SU-DHL-6 (cell line): ENCODE results near the gene KCNQ1OT1.

ENCODE experiments used
- H2AFZ ChIP-seq: fragments of 200-600 bp; sonication (generic); 2 replicates; pipeline ENCODE4 v1.6.1; 2014; ENCODE audit warnings: low read depth, mild to moderate bottlenecking, moderate library complexity, mixed read lengths, antibody characterized with exemption, low read length; ENCODE audit not compliant: severe bottlenecking
- H3F3A ChIP-seq: fragments of 200-600 bp; shearing (Covaris generic); 2 replicates; pipeline ENCODE4 v1.6.0; 2016; ENCODE audit warnings: antibody characterized with exemption, mild to moderate bottlenecking; ENCODE audit not compliant: insufficient read depth
- H3K27ac ChIP-seq: fragments of 200-600 bp; sonication (generic); 2 replicates; pipeline ENCODE4 v1.5.1; 2016; ENCODE audit warnings: low read depth, mild to moderate bottlenecking, low read length, moderate library complexity, mixed read lengths
- H3K27me3 ChIP-seq: fragments of 200-600 bp; sonication (generic), shearing (Covaris generic); 2 replicates; pipeline ENCODE4 v1.6.0; 2014; ENCODE audit warnings: mild to moderate bottlenecking, low read length
- H3K36me3 ChIP-seq: fragments of 200-600 bp; sonication (generic); 2 replicates; pipeline ENCODE4 v1.6.1; 2014; ENCODE audit warnings: mild to moderate bottlenecking, low read length, mixed read lengths
- H3K4me2 ChIP-seq: fragments of 300-600, 200-600 bp; shearing (Covaris generic), sonication (generic); 2 replicates; pipeline ENCODE4 v1.6.0; 2014; ENCODE audit warnings: low read length, low read depth, mild to moderate bottlenecking; ENCODE audit not compliant: poor library complexity, severe bottlenecking
- H3K4me3 ChIP-seq: fragments of 200-600 bp; sonication (generic); 2 replicates; pipeline ENCODE4 v1.5.1; 2014; ENCODE audit warnings: antibody characterized with exemption, low read length, mild to moderate bottlenecking, mixed read lengths; ENCODE audit not compliant: insufficient read depth, poor library complexity, severe bottlenecking
- H3K79me2 ChIP-seq: fragments of 200-600 bp; sonication (generic); 2 replicates; pipeline ENCODE4 v1.6.1; 2014; ENCODE audit warnings: mild to moderate bottlenecking, low read length, moderate library complexity; ENCODE audit not compliant: insufficient read depth
- H3K9ac ChIP-seq: fragments of 200-600 bp; sonication (generic); 2 replicates; pipeline ENCODE4 v1.7.0; 2014; ENCODE audit warnings: mild to moderate bottlenecking, low read length
- H3K9me2 ChIP-seq: fragments of 200-600 bp; sonication (generic); replicated peaks from 2 replicates; pipeline ENCODE4 v1.6.1; 2014; ENCODE audit warnings: low read length; ENCODE audit not compliant: insufficient read depth
- H3K9me3 ChIP-seq: fragments of 200-600 bp; sonication (generic); 2 replicates; pipeline ENCODE4 v1.6.1; 2014; ENCODE audit warnings: low read length, mixed read lengths; ENCODE audit not compliant: insufficient read depth
- H4K20me1 ChIP-seq: fragments of 200-600 bp; sonication (generic); 2 replicates; pipeline ENCODE4 v1.6.1; 2014; ENCODE audit warnings: low read depth, mild to moderate bottlenecking, antibody characterized with exemption, low read length, moderate library complexity, mixed read lengths
- EZH2phosphoT487 ChIP-seq: fragments of 200-600 bp; sonication (generic), shearing (Covaris generic); conservative IDR thresholded peaks from 2 replicates; pipeline ENCODE4 v1.6.1; 2018; ENCODE audit warnings: mild to moderate bottlenecking, antibody characterized with exemption, low read length, moderate library complexity, mixed read lengths
- TF ChIP-seq, protein P1 (sequence below): fragments of 200-600 bp; sonication (generic); IDR thresholded peaks from one replicate; pipeline ENCODE4 v1.5.1; 2017; ENCODE audit warnings: antibody characterized with exemption, mild to moderate bottlenecking, low read length, moderate library complexity; ENCODE audit not compliant: insufficient read depth, poor library complexity, severe bottlenecking

KCNQ1OT1 gene

DNA sequence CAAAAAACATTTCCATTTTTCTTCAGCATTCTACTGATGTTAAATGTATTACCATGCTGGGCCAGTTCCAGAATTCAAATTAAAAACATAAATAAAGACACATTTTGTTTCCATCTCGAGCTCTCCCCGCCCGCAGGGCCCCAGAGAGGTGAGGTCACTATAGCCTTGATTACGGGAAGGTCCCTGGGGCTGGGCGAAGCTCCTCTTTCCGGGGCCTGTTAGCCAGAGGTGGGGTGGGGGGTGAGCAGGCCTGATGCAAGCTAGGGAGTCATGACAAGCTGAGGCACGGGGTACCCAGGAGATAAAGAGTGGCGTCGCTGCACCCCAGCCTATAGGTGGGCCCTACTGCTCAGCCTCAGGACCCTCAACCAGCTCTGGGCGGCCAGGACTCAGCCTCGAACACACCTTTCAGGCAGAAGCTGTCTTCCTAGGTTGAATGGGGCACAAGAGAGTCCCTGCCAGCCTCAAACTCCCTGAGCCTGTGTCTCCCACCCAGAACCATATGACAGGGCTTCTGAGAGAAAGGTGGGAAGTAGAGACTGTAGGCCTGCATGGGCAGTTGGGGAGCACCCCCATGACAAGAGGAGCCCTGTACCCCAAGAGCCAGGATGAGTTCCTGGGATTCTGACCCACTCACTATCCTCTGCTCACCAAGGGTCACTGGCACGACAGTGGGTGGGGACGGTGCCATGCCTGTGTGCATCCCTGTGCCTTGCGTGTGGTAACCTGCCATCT is 34.8 kb downstream of the KCNQ1OT1 start:
- no peak for TF ChIP-seq EZH2phosphoT487
- TF ChIP-seq, protein P1, sequence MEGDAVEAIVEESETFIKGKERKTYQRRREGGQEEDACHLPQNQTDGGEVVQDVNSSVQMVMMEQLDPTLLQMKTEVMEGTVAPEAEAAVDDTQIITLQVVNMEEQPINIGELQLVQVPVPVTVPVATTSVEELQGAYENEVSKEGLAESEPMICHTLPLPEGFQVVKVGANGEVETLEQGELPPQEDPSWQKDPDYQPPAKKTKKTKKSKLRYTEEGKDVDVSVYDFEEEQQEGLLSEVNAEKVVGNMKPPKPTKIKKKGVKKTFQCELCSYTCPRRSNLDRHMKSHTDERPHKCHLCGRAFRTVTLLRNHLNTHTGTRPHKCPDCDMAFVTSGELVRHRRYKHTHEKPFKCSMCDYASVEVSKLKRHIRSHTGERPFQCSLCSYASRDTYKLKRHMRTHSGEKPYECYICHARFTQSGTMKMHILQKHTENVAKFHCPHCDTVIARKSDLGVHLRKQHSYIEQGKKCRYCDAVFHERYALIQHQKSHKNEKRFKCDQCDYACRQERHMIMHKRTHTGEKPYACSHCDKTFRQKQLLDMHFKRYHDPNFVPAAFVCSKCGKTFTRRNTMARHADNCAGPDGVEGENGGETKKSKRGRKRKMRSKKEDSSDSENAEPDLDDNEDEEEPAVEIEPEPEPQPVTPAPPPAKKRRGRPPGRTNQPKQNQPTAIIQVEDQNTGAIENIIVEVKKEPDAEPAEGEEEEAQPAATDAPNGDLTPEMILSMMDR = no peak
- Histone ChIP-seq H3K27ac (no peak overlapping the region), H3K4me2 (no peak overlapping the region), H3K27me3 (no peaks in the 10 kb centered on the region), H3K9ac (no peak overlapping the region), H3K4me3 (no peak overlapping the region), H3K36me3 (no peaks in the 10 kb centered on the region), H3F3A (no peaks in the 10 kb centered on the region), H3K9me2 (no peaks in the 10 kb centered on the region), H3K9me3 (peaks cover 14% of the 10 kb centered on the region; the same call in 1 of the 2 replicates), H4K20me1 (no peaks in the 10 kb centered on the region), H3K79me2 (no peaks in the 10 kb centered on the region), H2AFZ (no peak overlapping the region)

DNA sequence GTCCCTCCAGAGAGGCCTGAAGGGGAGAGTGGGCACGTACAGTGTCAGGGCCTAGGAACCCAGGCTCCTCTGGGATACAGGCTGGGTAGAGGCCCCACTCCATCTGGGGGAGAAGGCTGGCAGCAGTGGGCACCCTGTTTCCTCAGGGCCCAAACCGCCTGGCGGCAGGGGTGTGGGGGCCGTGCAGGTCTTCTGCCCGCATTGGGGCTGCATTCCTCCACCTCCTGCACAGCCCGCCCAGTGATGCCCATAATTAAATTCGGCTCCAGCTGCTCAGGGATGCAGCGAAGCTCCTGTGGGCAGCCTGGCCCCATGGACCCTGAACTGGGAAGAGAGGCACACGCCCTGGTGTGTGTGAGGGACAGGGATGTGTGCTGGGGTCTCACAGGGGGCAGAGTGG is 35.4 kb downstream of the KCNQ1OT1 start:
- Histone ChIP-seq H2AFZ (no peak overlapping the region), H3K4me3 (no peak overlapping the region), H3K4me2 (no peak overlapping the region), H3K9me3 (peaks cover 16% of the 10 kb centered on the region; the same call in 1 of the 2 replicates), H3K27me3 (no peaks in the 10 kb centered on the region), H3K9ac (no peak overlapping the region), H3K9me2 (no peaks in the 10 kb centered on the region), H4K20me1 (no peaks in the 10 kb centered on the region), H3K79me2 (no peaks in the 10 kb centered on the region), H3K27ac (no peak overlapping the region), H3F3A (no peaks in the 10 kb centered on the region), H3K36me3 (no peaks in the 10 kb centered on the region)
- TF ChIP-seq, protein P1 = no peak
- no peak for TF ChIP-seq EZH2phosphoT487

DNA sequence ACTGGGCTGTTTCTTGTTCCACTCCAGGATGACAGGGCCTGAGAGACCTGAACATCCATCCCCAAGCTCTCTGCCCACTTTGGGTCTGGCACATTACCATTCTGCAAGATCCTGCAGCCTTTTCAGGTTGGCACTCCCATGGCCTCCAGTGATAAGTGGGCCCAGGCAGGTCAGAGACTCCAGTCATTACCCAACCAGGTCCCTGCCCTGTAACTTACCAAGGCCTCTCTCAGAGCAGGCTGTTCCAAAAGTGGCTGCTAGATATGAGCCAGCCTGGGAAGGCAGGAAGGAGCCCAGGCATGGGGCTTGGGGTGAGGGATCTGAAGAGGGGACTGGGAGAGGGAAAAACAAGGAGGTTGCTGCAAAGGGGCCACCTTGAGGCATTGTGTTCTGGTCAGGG is 35.9 kb downstream of the KCNQ1OT1 start:
- no peaks in the 10 kb centered on the region for H3K9me2 ChIP-seq
- no peak for TF ChIP-seq EZH2phosphoT487
- TF ChIP-seq, protein P1 = no peak
- H2AFZ ChIP-seq = no peak overlapping the region
- no peak overlapping the region for H3K4me3 ChIP-seq
- H3K4me2 ChIP-seq = no peak overlapping the region
- H3K36me3 ChIP-seq = no peaks in the 10 kb centered on the region
- peaks cover 16% of the 10 kb centered on the region; the same call in 1 of the 2 replicates for H3K9me3 ChIP-seq
- H3K27me3 ChIP-seq = no peaks in the 10 kb centered on the region
- H3K27ac ChIP-seq = no peak overlapping the region
- no peaks in the 10 kb centered on the region for H3F3A ChIP-seq
- H3K9ac ChIP-seq = no peak overlapping the region
- H3K79me2 ChIP-seq = no peaks in the 10 kb centered on the region
- H4K20me1 ChIP-seq = no peaks in the 10 kb centered on the region
